Type B pancreatic cell (in vitro differentiated cells): ENCODE results near the gene PET100. TPM values are rescaled to one million over a fixed set of nuclear protein-coding genes. Genes with fewer than 3 reads are reported as not detected.

Experiments used
- DNase-seq: peaks from one replicate; pipeline ENCODE4 v3.0.0; 2021; ENCODE audit warnings: mixed read lengths; ENCODE audit not compliant: unreplicated experiment; ENCODE audit errors: extremely low spot score
- H3K27ac Mint-ChIP-seq: 2 replicates; pipeline ENCODE4 v1.8.0; 2021; ENCODE audit warnings: mild to moderate bottlenecking, mixed read lengths
- H3K27me3 Mint-ChIP-seq: 2 replicates; pipeline ENCODE4 v1.8.0; 2021; ENCODE audit warnings: mixed read lengths
- H3K36me3 Mint-ChIP-seq: 2 replicates; pipeline ENCODE4 v1.8.0; 2021; ENCODE audit warnings: mixed read lengths
- H3K4me1 Mint-ChIP-seq: one replicate; pipeline ENCODE4 v1.8.0; 2021; ENCODE audit warnings: mixed read lengths; ENCODE audit not compliant: unreplicated experiment
- H3K4me3 Mint-ChIP-seq: 2 replicates; pipeline ENCODE4 v1.8.0; 2021; ENCODE audit warnings: mild to moderate bottlenecking, mixed read lengths
- H3K9me3 Mint-ChIP-seq: 2 replicates; pipeline ENCODE4 v1.8.0; 2021; ENCODE audit warnings: mixed read lengths
- microRNA-seq: library from miRNA; unstranded; fragments of <30 nt; microRNA quantifications from one replicate; pipeline ENCODE4, GENCODE V29; 2020
- total RNA-seq: library from RNA; stranded (reverse); gene quantifications from 2 replicates; pipeline ENCODE4 v1.2.1, GENCODE V29; 2021; ENCODE audit warnings: low replicate concordance
- TF ChIP-seq, protein P1 (sequence below): fragments of 200-600 bp; sonication (generic); conservative IDR thresholded peaks from 2 replicates; pipeline ENCODE4 v1.5.0; 2021; ENCODE audit warnings: antibody characterized with exemption, mild to moderate bottlenecking

Gene PET100
- total RNA-seq, 1 donor from 2014 or later: 160 TPM

DNA sequence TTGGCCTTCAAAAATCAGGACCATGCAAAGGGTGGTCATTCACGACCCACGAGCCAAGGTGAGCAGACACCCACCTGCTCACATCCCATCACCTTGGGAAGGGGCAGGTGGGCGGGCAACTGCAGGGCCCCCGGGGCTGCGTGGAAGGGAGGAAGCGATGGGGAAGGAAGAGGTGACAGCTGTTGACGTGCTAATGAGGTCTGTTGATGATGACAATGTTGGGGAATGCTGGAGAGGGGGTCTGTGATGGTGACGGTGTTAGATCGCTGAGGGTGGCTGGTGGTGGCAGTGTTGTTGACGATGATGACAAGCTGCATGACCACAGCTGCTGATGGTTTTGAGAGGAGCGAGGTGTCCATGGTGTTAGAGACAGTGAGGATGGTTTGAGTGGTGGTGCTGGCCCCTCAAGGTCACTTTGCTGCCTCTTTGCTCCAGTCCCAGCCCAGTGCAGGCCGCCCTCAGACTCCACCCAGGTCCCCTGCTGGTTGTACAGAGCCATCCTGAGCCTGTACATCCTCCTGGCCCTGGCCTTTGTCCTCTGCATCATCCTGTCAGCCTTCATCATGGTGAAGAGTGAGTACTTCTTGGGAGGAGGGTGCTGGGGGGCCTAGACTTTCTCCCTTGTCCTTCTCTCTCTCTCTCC is 48.2 kb downstream of the PET100 start:
- peaks cover 9% of the 10 kb centered on the region for H3K4me1 Mint-ChIP-seq

DNA sequence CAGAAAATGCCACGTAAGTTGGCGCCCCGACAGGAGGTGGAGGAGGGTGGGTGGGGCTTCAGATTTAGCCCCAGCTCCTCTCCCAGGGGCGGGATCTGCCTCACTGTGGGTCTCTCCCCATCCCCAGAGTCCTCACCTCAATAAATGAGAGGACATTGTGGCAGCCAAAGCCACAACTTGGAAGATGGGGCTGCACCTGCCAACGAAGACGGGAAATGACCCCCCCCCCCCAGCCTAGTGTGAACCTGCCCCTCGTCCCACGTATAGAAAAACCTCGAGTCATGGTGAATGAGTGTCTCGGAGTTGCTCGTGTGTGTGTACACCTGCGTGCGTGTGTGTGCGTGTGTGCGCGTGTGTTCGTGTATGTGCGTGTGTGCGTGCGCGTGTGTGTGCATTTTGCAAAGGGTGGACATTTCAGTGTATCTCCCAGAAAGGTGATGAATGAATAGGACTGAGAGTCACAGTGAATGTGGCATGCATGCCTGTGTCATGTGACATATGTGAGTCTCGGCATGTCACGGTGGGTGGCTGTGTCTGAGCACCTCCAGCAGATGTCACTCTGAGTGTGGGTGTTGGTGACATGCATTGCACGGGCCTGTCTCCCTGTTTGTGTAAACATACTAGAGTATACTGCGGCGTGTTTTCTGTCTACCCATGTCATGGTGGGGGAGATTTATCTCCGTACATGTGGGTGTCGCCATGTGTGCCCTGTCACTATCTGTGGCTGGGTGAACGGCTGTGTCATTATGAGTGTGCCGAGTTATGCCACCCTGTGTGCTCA is 49.6 kb downstream of the PET100 start:
- peak overlapping the region; percentile 38 for H3K27ac Mint-ChIP-seq
- no peak for DNase-seq
- TF ChIP-seq, protein P1, sequence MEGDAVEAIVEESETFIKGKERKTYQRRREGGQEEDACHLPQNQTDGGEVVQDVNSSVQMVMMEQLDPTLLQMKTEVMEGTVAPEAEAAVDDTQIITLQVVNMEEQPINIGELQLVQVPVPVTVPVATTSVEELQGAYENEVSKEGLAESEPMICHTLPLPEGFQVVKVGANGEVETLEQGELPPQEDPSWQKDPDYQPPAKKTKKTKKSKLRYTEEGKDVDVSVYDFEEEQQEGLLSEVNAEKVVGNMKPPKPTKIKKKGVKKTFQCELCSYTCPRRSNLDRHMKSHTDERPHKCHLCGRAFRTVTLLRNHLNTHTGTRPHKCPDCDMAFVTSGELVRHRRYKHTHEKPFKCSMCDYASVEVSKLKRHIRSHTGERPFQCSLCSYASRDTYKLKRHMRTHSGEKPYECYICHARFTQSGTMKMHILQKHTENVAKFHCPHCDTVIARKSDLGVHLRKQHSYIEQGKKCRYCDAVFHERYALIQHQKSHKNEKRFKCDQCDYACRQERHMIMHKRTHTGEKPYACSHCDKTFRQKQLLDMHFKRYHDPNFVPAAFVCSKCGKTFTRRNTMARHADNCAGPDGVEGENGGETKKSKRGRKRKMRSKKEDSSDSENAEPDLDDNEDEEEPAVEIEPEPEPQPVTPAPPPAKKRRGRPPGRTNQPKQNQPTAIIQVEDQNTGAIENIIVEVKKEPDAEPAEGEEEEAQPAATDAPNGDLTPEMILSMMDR: no peak
- peaks cover 4% of the 10 kb centered on the region for H3K9me3 Mint-ChIP-seq
- peak overlapping the region; percentile 80 for H3K4me3 Mint-ChIP-seq
- H3K27me3 Mint-ChIP-seq: peaks cover 37% of the 10 kb centered on the region
- peaks cover 4% of the 10 kb centered on the region for H3K36me3 Mint-ChIP-seq
- peaks cover 9% of the 10 kb centered on the region for H3K4me1 Mint-ChIP-seq

More for the DNA sequence above, 48.2 kb downstream of the PET100 start:
- DNase-seq: no peak
- peaks cover 7% of the 10 kb centered on the region for H3K9me3 Mint-ChIP-seq
- TF ChIP-seq, protein P1: no peak
- H3K36me3 Mint-ChIP-seq: peaks cover 3% of the 10 kb centered on the region
- peak overlapping the region; percentile 22 for H3K4me3 Mint-ChIP-seq
- H3K27me3 Mint-ChIP-seq: peaks cover 48% of the 10 kb centered on the region
- no peak overlapping the region for H3K27ac Mint-ChIP-seq

DNA sequence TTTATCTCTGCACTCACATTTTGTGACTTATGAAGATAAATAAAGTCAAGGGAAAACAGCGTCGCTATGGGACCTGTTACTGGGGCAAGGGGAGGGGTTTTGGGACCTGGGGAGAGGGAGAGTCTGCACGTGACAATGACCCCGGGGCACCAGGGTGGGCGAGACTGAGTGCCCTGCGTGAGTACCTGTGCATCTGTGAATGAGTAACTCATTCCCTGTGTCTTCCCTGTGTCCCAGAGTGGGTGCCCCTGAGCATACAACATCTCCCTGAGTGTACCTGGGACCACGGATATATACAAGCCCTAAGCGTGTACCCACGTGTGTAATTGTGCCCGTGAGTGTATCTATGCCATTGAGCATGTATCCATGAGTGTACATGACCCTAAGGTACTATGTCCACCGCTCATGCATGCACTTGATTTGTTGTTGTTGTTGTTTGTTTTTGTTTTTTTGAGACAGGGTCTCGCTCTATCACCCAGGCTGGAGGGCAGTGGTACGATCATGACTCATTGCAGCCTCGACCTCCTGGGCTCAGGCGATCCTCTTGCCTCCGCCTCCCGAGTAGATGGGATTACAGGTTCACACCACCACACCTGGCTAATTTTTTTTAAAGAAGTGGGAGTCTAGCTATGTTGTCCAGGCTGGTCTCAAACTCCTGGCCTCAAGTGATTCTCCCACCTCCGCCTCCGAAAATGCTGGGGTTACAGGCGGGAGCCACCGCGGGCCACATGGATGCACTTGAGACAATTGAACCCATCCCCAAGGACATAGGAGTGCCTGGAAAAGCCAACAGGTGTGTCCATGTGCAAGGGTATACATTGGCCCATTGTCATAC is 50.4 kb downstream of the PET100 start:
- Mint-ChIP-seq H3K4me3 (peak overlapping the region; percentile 81), H3K4me1 (peaks cover 9% of the 10 kb centered on the region), H3K36me3 (peaks cover 4% of the 10 kb centered on the region), H3K27ac (peak overlapping the region; percentile 41), H3K27me3 (peaks cover 32% of the 10 kb centered on the region), H3K9me3 (no peaks in the 10 kb centered on the region)
- no peak for DNase-seq
- TF ChIP-seq, protein P1: no peak

DNA sequence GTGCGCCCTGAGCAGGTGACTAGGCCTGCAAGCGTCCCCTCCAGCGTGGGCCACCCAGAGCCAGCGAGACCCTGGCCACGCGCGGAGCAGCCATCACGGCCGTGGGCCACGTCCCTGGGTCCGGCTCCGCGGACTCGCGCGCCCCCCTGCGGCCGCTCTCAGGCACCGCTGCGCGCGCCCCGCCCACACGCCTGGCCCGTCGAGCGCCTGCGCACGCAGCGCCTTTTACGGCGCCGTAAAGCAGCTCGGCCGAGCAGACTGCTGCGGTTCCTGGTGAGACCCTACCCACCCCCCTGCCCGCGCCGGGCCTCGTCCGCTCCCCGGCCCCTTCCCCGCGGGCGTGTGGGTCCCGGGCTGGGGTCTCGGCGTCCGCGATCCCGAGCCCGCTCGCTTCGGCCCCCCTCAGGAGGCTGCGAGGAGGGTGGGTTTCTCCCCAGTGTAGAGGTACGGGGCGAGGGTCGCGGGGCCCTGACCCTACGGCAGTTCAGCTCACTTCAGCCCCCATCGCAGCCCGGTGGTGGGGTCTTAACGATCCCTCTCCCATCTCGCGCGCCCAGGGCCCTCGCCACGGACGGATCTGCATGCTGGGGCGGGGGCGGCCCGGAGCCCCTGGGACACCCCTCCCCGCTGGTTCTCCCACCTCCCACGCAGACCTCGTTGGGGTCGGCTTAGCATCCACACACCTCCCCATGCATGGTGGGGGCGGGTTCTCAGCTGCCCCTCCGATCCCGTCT is 51.2 kb downstream of the PET100 start, which contains the start of gene TRAPPC5:
Gene TRAPPC5, plus strand, starts transcription at position 228 of the 734 bp plus-strand sequence. CDS start 1,421 bp downstream, outside the sequence.
- TF ChIP-seq, protein P1: peak; percentile 97
- Mint-ChIP-seq H3K9me3 (no peaks in the 10 kb centered on the region), H3K4me3 (peak within 1 kb of the TSS; percentile 90), H3K27ac (peak within 1 kb of the TSS; percentile 72), H3K27me3 (peaks cover 30% of the 10 kb centered on the region), H3K36me3 (peaks cover 9% of the 10 kb centered on the region), H3K4me1 (peaks cover 9% of the 10 kb centered on the region)
- peak; percentile 92 for DNase-seq

Small RNA genes lying within 50 kb of the gene (microRNA-seq; reads per million reads assigned to microRNA genes)
- gene MIR6792: 1.9 reads per million

Other genes with a start within 250 kb of the PET100 start
- 4.8 and 5.7 TPM in 2 replicates for gene PEX11G, start 140.8 kb upstream of the PET100 start, total RNA-seq
- gene ZNF358, start 113.7 kb upstream of the PET100 start, total RNA-seq: 49.8 and 67.1 TPM in 2 replicates
- 24.0 and 24.3 TPM in 2 replicates for gene MCOLN1, start 107.2 kb upstream of the PET100 start, total RNA-seq
- 84.3 and 86.1 TPM in 2 replicates for gene PNPLA6, start 94.1 kb upstream of the PET100 start, total RNA-seq
- 28.6 and 51.8 TPM in 2 replicates for gene CAMSAP3, start 33.9 kb upstream of the PET100 start, total RNA-seq
- 38.5 and 46.5 TPM in 2 replicates for gene XAB2, start 248 bp upstream of the PET100 start, total RNA-seq
- gene PCP2, start 3.9 kb downstream of the PET100 start, total RNA-seq: 1.0 TPM in 1 of 2 replicates, not detected in the other
- gene STXBP2, start 7.3 kb downstream of the PET100 start, total RNA-seq: 61.6 and 108 TPM in 2 replicates
- gene RETN, start 39.3 kb downstream of the PET100 start, total RNA-seq: not detected in 2 replicates
- not detected in 2 replicates for gene MCEMP1, start 47.3 kb downstream of the PET100 start, total RNA-seq
- 92.6 and 107 TPM in 2 replicates for gene TRAPPC5, start 51.0 kb downstream of the PET100 start, total RNA-seq
- gene FCER2, start 72.3 kb downstream of the PET100 start, total RNA-seq: not detected in 2 replicates
- not detected in 2 replicates for gene CLEC4G, start 102.3 kb downstream of the PET100 start, total RNA-seq
- not detected in 2 replicates for gene CD209, start 117.7 kb downstream of the PET100 start, total RNA-seq
- gene CLEC4M, start 133.4 kb downstream of the PET100 start, total RNA-seq: 0.48 and 0.69 TPM in 2 replicates
- gene EVI5L, start 200.4 kb downstream of the PET100 start, total RNA-seq: 11.7 and 19.0 TPM in 2 replicates
- gene PRR36, start 244.6 kb downstream of the PET100 start, total RNA-seq: 8.5 and 10.9 TPM in 2 replicates